Mesodermal cell (in vitro differentiated cells): ENCODE measurements around the gene SSTR5.

ENCODE experiments used
- H3K27ac ChIP-seq: 2 replicates; pipeline ENCODE4 v1.7.0; 2013; ENCODE audit warnings: mild to moderate bottlenecking, low read depth, low read length, moderate library complexity; ENCODE audit not compliant: severe bottlenecking
- H3K36me3 ChIP-seq: 2 replicates; pipeline ENCODE4 v1.7.1; 2013; ENCODE audit warnings: mild to moderate bottlenecking, low read length, moderate library complexity; ENCODE audit not compliant: control insufficient read depth, insufficient read depth
- H3K4me1 ChIP-seq: one replicate; pipeline ENCODE4 v1.7.1; 2013; ENCODE audit warnings: mild to moderate bottlenecking, low read length; ENCODE audit not compliant: insufficient read depth, control insufficient read depth, poor library complexity, severe bottlenecking
- H3K4me3 ChIP-seq: 2 replicates; pipeline ENCODE4 v1.7.0; 2013; ENCODE audit warnings: low read length, control low read depth, mild to moderate bottlenecking; ENCODE audit not compliant: insufficient read depth, poor library complexity, severe bottlenecking; ENCODE audit errors: extremely low read depth
- H3K9me3 ChIP-seq: 2 replicates; pipeline ENCODE4 v1.7.1; 2013; ENCODE audit warnings: mild to moderate bottlenecking, low read length, moderate library complexity; ENCODE audit not compliant: control insufficient read depth
- WGBS, 2 experiments: methylation state at CpG; one replicate each; pipeline ENCODE4 v1.1.5; 2013; ENCODE audit warnings: missing lambda C conversion rate in 2 of 2; ENCODE audit not compliant: insufficient coverage in 2 of 2; 5-methylcytosine and 5-hydroxymethylcytosine counted together

SSTR5 gene

DNA sequence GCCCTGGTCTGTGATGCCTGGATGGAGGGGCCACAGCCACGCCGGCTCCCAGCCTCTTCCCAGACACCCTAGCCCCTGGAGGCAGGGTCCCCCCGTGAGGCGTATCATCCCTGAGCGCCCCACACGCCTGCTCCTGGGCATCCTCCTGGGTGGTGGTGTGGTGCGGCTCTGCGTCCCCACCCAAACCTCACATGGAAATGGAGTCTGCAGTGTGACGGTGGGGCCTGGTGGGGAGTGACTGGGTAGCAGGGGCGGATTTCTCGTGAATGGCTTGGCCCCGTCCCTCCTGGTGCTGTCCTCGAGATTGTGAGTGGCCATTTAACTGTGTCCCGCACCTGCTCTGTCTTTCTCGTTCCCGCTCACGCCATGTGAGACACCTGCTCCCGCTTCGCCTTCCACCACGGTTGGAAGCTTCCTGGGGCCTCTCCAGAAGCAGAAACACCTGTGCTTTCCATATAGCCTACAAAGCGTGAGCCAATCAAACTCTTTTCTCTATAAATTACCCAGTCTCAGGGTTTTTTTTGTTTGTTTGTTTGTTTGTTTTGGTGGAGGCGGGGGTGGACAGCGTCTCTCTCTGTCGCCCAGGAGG, 5.9 kb upstream of the SSTR5 start:
- no peaks in the 10 kb centered on the region for H3K36me3 ChIP-seq
- H3K27ac ChIP-seq: no peak overlapping the region
- no peak overlapping the region for H3K4me3 ChIP-seq
- no peaks in the 10 kb centered on the region for H3K9me3 ChIP-seq
- 90 to 92% methylated on average over 18 to 23 of the region's 24 CpGs for WGBS, 2 experiments
- no peaks in the 10 kb centered on the region for H3K4me1 ChIP-seq

- Histone ChIP-seq H3K36me3 (no peaks in the 10 kb centered on the region), H3K27ac (no peak overlapping the region), H3K4me3 (no peak overlapping the region), H3K4me1 (no peaks in the 10 kb centered on the region), H3K9me3 (no peaks in the 10 kb centered on the region)
- 83 to 89% methylated on average over 6 to 13 of the region's 15 CpGs for WGBS, 2 experiments
Measured at GRCh38 chr16:1067629-1068028, 4.9 kb upstream of the SSTR5 start.

DNA sequence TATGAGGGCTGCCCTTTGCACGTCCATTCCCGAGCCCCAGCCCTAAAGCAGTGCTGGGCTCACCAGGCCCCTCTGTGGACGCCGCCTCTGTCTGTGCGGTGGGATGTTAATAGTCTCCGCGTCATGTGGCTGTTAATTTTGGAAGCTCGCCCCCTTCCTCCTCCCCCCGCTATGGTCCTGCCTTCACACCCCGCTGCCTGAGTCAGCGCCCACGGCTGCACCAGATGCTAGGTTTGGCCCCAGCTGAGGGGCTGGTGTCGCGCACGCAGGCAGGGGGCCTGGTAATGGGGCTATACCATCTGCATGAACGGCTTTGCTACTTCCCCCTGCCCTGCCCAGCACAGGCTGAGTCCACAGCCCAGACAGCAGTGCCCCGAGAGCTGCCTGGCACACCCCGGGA, 4.1 kb upstream of the SSTR5 start:
- no peak overlapping the region for H3K4me3 ChIP-seq
- H3K4me1 ChIP-seq: no peaks in the 10 kb centered on the region
- H3K36me3 ChIP-seq: no peaks in the 10 kb centered on the region
- WGBS, 2 experiments: 89 to 92% methylated on average over 10 to 14 of the region's 18 CpGs
- no peak overlapping the region for H3K27ac ChIP-seq
- no peaks in the 10 kb centered on the region for H3K9me3 ChIP-seq

DNA sequence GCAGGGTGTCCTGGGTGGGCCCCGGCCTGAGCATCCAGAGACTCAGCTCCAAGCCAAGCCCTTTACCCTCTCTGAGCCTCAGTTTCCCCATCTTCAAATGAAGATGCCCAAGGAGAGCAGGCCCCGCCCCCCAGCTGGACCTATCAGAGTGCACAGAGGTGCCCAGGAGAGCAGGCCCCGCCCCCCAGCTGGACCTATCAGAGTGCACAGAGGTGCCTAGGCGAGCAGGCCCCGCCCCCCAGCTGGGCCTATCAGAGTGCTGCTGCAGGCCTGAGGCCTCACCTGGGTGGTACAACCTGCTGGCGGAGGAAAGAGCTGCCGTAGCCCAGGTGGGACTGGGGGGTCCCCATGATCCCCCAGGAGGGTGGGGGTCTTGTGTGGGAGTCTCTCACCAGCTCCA, 3.4 kb upstream of the SSTR5 start:
- H3K27ac ChIP-seq: no peak overlapping the region
- H3K36me3 ChIP-seq: no peaks in the 10 kb centered on the region
- H3K4me3 ChIP-seq: no peak overlapping the region
- WGBS, 2 experiments: 92 to 96% methylated on average over 4 of the region's 7 CpGs
- H3K9me3 ChIP-seq: no peaks in the 10 kb centered on the region
- no peaks in the 10 kb centered on the region for H3K4me1 ChIP-seq

DNA sequence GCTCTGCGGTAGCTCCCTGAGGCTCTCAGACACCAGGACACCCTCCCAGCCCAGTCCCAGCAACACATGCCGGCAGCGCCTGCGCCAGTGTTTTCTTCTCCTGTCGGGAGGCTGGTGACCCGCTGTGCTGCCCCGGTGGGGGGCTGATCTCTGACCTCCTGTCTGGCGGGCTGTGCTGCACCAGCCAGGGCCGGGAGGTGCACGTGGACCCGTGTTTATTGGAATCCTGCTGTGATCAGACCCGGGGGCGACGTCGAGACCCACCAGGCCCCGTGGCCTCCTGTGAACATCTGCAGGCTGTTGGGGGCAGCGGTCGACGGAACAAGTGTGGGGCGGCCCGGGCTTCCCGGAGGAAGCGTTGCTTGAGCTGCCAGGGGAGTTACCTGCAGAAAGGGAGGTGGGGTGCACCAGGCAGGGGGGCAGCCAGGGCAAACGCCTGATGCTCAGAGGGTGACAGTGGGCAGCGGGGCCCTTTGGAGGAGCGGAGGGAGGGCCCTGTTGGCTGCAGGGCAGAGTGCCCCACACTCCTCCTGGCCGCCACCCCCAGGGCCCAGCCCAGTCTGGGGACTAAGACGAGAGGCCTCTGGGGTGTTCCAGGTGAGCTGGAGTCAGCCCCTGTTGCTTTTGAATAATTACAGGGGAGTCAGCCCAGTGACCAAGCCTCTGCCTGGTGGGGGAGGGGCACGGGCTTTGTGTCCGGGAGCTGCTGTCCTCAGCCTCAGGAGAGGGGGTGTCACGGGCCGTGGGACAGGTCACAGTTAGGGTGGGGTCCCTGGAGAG, 2.3 kb upstream of the SSTR5 start:
- WGBS, 2 experiments: 46 to 60% methylated on average over 31 to 32 of the region's 32 CpGs
- no peaks in the 10 kb centered on the region for H3K36me3 ChIP-seq
- no peak overlapping the region for H3K27ac ChIP-seq
- H3K4me3 ChIP-seq: no peak overlapping the region
- H3K9me3 ChIP-seq: no peaks in the 10 kb centered on the region
- no peaks in the 10 kb centered on the region for H3K4me1 ChIP-seq

- Histone ChIP-seq H3K36me3 (no peaks in the 10 kb centered on the region), H3K4me1 (no peaks in the 10 kb centered on the region), H3K9me3 (no peaks in the 10 kb centered on the region), H3K27ac (no peak overlapping the region), H3K4me3 (no peak overlapping the region)
- WGBS, 2 experiments: 60 to 61% methylated on average over 12 to 15 of the region's 16 CpGs
Measured at GRCh38 chr16:1070864-1071408, 1.6 kb upstream of the SSTR5 start.

GRCh38 chr16:1071561-1072225, 854 bp upstream of the SSTR5 start:
- Histone ChIP-seq H3K4me3 (no peak overlapping the region), H3K36me3 (no peaks in the 10 kb centered on the region), H3K27ac (no peak overlapping the region), H3K9me3 (no peaks in the 10 kb centered on the region), H3K4me1 (peaks cover 2% of the 10 kb centered on the region)
- 44 to 45% methylated on average over 16 to 20 of the region's 30 CpGs for WGBS, 2 experiments

- Histone ChIP-seq H3K36me3 (no peaks in the 10 kb centered on the region), H3K4me3 (no peak overlapping the region), H3K4me1 (peaks cover 8% of the 10 kb centered on the region), H3K27ac (no peak overlapping the region), H3K9me3 (no peaks in the 10 kb centered on the region)
- WGBS, 2 experiments: 83 to 84% methylated on average over 7 to 13 of the region's 13 CpGs
Measured at GRCh38 chr16:1073262-1073558, 663 bp downstream of the SSTR5 start.

DNA sequence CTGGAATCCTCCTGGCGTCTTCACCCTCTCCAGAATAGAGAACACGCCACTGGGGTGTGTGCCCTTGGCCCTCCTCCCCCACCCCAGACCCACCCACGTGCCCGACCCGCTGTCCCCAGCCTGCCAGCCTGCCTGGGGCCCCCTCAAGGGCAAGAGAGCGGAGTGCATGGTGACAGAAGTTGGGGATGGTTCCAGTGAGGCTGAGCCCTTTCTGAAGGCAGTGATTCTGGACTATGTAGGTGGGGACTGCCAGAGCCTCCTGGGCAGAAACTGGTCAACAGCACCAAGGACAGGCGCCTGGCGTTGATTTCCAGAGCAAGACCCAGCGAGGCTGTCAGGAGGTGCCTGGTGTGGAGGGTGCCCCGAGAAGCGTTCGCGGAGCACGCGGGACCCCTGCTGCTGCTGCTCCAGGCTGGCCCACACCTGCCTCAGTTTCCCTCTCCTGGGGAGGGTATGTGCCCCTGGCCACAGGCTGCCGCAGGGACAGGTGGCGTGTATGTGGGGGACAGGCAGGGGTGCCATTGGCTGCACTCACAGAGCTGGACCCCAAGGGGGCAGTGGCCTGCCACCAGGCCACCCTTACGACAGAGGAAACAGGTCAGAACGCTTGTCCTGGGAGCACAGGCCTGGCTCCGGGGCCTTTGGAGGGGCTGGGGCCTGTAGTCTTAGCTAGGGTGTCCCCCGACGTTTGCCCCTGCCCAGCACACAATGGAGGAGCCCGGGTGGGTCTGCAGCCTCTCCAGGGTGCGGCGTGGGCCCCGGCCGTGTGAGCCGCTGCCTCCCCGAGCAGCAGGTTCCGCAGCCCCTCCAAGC, 1.2 kb downstream of the SSTR5 start:
- Histone ChIP-seq H3K9me3 (no peaks in the 10 kb centered on the region), H3K27ac (no peak overlapping the region), H3K4me1 (peaks cover 8% of the 10 kb centered on the region), H3K4me3 (no peak overlapping the region), H3K36me3 (no peaks in the 10 kb centered on the region)
- 82 to 86% methylated on average over 17 to 27 of the region's 30 CpGs for WGBS, 2 experiments

GRCh38 chr16:1074379-1074649, 1.8 kb downstream of the SSTR5 start:
- no peaks in the 10 kb centered on the region for H3K36me3 ChIP-seq
- no peaks in the 10 kb centered on the region for H3K9me3 ChIP-seq
- H3K27ac ChIP-seq: no peak overlapping the region
- peaks cover 8% of the 10 kb centered on the region for H3K4me1 ChIP-seq
- whole genome bisulfite sequencing, 2 experiments: 68 to 79% methylated on average over 10 to 11 of the region's 11 CpGs
- H3K4me3 ChIP-seq: no peak overlapping the region
